SH-SY5Y (cell line): Measurements from ENCODE around the gene SLC6A5.

Experiments used
- GATA2 ChIP-seq: IDR thresholded peaks from 2 replicates; pipeline ENCODE4 v1.6.1; 2011; ENCODE audit warnings: mild to moderate bottlenecking, low read depth, low read length
- GATA3 ChIP-seq: IDR thresholded peaks from 2 replicates; pipeline ENCODE4 v1.6.1; 2011; ENCODE audit warnings: low read depth, mild to moderate bottlenecking, low read length, moderate library complexity

The SLC6A5 gene

DNA sequence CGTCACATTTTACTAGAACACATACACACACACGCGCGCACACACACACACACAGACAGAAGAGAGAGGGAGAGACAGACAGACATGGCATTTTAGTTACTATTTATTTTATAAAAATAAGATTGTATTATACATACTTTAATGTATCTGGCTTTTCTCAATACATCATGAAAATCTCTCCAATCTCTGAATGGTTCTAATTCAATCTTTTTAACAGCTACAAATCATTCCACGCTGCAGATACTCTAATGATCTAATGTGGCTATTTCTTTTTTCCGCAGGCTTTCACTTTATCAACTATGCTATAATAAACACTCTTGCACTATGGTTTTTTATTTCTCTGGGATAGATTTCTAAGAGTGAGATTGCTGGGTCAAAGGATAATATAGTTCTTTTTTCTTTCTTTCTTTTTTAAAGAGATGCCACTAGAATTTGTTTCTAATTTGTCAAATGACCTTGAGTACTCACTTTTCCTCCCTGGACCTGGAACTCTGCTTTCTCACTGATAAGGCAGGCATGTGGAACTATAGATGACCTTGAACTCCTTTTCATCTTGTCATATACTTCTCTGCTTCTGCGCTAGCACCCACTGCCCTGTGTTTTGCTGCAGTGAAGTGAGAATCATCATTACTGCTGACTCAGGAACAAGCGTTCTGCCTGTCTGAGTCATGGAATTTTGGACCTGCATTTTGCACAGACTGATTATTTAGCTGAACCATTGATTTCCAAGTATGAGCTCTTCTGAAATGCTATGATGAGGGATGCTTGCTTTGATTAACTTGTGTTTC is 4.9 kb upstream of the SLC6A5 start:
- TF ChIP-seq GATA3 (peak; percentile 74), GATA2 (peak; percentile 50; the same call in 1 of the 2 replicates)

DNA sequence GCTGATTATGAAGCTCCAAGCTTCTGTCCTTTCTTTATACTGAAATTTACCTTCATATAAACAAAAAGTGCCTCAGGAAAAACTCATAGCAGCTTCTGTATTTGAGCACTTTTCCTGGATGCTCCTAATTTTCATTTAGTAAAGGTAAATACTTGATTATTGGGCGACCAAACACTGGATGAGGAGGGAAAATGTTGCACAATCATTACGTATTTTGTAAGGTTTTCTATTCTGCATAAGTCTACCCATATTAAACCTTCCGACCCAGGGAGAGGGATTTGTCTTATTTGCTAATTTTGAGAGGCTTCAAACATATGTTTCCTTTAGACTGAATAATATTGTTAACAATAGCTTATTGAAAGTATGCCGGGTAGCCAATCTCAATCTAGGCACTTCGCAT is 4.3 kb upstream of the SLC6A5 start:
- no peak for TF ChIP-seq GATA2
- TF ChIP-seq GATA3 = no peak

DNA sequence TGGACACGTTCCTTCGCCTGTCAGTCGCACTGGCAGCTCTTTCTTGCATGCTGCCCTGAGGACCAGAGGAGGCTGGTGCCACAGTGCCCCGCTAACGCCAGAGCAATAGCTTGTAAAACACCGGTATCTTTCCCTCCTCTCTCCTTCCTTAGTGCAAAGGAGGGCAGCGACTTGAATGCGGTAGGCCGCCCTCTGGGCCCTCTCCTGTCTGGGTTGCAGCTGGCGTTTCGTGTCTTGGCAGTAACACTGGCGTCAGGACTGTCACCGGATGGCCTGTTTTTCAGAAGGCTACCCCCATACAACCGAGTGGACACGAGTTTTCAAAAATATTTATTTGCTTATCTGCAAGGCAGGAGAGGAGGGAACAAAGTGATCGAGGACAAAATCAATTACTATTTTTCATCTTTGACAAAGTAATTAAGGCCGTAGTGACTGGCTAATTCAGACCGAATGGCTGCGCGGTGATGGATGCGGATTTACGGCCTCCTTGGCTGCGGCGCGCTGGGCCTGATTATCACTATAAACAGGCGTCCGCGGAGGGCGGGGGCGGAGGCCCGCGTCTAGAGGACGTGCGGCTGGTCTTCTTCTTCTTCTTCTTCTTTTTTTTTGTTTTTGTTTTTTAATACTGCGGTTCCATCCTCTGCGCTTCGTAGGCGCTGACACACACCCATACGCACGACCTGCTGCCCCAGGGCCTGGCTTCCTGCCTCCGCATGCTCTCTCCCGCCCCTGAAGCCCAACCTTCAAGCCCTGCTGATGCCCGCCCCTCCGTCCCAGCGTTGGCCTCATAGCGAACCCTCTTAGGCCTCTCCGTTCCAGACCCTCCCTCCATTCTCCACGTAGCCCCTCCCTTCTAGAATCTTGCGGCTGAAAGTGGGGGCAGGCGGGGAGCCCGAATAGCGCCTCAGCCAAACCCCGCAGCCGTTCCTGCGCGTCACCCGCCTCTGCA is 2.9 kb upstream of the SLC6A5 start:
- TF ChIP-seq GATA2 (no peak), GATA3 (no peak)

DNA sequence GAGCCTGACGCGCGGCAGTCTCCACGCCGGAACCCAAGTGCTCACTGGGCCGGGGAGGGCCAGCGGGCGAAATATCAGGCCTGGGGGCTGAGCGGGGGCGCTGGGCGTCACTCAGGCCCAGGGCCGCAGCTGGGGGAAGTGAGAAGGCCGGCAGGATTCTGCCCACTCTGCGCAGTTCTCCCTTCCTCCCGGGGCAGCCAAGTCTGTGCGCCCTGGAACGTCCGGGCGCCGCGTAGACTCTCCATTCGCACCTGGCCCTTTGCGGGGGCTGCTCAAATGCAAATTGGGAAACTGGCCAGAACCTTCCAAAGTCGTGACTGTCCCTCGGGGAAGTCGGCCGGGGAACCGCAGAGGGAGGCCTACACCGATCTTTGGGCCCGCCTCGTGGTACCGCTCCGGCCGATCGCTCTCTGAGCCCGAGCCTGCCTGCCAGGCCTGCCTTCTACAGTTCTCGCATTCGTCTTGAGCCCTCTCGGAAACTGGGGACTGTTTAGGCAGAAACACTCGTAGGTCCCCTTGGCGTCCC is 2.2 kb upstream of the SLC6A5 start:
- TF ChIP-seq GATA3 (no peak), GATA2 (no peak)

DNA sequence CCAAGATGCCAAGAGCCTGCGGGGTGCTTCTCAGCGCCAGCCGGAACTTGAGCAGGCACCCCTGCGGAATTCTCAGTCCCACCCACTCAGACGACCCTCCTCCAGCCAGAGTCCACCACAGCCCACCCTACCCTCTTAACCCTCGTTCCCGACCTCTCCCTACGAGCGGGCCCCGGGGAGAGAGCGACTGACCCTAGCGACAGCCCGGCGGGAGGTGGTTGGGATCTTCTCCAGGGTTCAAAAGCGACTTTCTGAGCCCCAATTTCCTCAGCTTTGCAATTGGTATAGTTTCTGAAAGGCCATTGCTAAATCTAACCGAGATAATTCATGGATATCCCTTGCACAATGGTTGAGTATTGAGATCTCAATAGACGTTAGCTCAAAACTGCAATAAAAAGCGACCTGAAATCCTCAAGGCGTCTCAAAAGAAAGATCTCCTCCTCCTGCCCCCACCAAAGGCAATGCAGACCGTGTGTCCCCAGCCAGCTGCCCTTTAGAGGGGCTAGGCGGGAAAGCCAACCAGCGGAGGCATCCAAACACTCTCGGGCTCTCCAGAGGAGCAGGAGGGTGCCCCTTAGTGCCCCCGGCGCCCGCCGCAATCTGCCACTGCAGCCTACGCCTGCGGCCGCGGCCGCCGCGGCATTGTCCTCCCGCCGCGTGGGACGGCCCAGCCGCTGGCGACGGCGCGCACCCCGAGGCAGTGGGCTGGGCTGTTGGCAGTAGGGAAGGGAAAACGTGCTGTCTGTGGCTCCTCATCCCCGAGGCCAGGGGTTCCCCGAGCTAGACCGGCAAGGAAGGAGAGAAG is 1.5 kb upstream of the SLC6A5 start:
- TF ChIP-seq GATA3 (no peak), GATA2 (no peak)

DNA sequence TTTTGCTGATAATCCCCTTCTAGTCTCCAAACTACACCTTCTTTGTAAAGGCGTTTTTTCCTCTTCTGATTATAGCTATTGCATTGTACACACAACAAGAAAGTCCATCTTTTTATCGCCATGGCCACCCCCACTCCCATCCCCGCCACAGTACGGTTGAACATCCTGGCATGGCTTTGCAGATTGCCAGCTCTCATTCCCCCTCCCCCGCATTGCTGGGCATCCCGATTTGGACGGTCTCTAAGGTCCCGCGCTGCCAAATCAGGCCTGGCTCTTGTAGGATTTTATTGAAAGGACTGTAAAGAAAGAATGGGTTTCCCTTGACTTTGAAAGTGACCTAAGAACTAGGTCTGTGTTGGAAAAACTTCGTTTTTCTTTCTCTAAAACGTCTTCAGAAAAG is 916 bp upstream of the SLC6A5 start:
- TF ChIP-seq GATA3 = no peak
- no peak for TF ChIP-seq GATA2

DNA sequence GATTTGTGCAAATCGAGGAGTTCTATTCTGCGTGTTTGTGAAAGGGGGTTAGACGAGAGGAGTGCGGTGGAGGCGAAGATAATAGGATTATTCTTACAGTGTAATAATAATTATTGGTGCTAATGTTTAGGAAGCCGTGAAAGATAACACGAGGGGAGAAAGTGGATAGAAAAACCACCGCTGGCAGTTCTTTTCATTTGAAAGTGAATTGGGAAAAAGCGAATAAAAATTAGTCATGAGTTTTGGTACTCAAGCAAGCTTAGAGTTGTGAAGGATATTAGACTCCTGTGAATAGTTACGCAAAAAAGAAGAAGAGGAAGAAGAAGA is 575 bp downstream of the SLC6A5 start:
- TF ChIP-seq GATA3 = no peak

DNA sequence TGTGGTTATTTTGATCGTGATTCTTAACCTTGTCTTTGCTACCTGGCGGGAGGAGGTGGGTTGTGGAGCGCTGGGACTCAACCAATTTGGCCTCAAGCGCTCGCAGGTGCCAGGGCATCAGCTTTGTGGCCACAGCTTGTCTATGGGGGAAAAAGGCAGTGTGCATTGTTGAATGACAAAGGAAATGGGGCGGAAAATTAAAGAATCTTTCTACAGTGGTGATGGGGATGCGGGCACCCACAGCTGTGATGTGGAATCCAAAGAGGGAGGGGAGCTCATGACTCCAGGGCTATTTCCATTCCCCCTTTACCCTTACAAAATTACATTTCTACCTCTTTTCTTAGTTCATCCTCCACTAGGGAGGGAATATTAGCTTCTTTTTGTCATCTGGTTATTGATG is 1.1 kb downstream of the SLC6A5 start:
- TF ChIP-seq GATA2 (no peak), GATA3 (no peak)

DNA sequence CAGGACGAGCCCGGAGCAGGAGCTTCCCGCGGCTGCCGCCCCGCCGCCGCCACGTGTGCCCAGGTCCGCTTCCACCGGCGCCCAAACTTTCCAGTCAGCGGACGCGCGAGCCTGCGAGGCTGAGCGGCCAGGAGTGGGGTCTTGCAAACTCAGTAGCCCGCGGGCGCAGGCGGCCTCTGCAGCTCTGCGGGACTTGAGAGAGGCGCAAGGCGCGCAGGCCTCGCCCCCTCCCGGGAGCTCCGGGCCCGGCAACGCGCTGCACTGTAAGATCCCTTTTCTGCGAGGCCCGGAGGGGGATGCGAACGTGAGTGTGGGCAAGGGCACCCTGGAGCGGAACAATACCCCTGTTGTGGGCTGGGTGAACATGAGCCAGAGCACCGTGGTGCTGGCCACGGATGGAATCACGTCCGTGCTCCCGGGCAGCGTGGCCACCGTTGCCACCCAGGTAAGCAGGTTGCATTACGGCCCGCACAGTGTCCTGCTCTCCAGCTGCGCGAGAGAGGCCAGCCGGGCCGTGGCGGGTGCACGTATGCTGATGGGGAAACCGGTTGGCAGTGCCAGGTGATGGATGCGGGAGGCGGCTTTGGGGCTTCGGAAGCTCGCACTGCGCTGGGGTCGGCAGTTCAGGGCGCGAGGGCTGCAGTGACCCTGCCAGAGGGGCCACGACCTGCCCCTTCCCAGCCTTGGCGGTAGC is 2.0 kb downstream of the SLC6A5 start:
- no peak for TF ChIP-seq GATA2
- TF ChIP-seq GATA3 = no peak

DNA sequence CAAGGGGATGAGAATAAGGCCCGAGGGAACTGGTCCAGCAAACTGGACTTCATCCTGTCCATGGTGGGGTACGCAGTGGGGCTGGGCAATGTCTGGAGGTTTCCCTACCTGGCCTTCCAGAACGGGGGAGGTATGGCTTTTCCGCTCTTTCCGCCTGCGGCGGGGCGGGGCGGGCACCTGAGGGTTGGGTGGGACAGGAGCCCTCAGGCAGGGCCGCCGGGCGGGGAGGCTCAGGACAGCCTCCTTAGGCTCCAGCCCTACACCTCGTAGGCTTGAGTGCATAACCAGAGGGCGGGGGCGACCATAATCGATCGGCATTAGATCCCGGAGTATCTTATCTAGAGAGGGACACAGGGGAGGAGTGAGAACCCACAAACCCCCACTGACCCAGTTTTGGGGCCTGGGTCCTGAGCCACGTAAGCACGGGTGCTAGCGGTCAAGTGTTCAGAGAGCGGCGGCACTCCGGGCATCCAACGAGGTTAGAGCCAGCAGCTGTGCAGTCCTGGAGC is 4.9 kb downstream of the SLC6A5 start:
- no peak for TF ChIP-seq GATA2

DNA sequence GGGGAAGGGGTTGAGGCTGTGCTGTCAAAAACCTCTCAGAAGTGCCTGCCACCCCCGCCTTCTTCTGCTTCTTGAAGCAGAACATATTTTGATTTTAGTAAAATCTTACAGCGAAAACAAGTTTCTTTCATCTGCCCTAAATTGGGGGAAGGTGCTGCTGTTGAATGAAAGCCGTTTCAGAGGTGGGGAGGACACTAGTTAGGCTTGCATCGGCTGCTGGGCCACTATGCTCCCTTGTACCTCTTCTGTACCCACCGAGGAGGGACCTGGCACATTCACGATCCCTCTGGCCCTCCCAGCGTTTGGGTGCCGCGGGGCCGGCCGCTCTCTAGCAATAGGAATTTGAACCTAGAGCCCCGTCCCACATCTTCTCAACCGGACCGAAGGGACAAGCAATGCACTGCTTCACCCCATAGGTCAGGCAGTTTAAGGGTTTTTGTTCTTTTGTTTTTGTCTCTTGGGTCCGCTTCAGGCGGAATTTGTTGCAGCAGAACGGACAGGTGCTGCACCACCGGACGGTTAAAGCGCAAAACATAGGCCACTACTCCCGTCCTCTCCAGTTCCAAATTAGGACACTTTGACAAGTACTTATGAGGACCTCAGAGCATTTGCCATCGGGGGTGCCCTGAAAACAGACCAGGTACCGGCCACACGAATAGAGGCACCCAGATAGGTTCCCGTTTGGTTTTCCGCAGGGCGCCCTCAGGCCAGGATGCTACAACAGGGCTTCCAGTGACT is 5.6 kb downstream of the SLC6A5 start:
- no peak for TF ChIP-seq GATA3
- TF ChIP-seq GATA2 = no peak

DNA sequence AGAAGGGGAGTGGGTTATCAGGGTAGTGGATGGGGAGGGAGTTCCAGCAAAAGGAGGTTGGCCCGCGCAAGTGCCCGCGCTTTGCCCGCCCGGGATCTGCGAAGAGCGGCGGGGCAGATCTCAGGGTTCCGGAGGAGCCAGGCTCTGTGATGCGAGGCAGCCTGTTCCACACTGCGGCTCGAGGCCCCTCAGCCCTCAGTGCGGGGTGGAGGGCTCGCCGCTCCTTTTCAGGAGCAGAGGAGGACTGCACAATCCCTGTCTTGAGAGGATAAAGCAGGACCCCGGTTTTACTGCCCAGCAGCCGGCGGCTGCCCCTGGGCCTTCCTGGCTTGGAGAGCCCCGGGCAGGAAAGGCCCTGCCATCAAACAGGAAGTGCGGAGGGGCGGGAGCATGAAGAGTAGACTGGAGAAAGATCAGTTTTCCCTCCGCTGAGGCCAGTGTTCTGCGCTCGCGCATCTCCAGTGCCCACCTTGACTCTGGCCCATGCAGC is 6.2 kb downstream of the SLC6A5 start:
- TF ChIP-seq GATA3 (no peak), GATA2 (no peak)

DNA sequence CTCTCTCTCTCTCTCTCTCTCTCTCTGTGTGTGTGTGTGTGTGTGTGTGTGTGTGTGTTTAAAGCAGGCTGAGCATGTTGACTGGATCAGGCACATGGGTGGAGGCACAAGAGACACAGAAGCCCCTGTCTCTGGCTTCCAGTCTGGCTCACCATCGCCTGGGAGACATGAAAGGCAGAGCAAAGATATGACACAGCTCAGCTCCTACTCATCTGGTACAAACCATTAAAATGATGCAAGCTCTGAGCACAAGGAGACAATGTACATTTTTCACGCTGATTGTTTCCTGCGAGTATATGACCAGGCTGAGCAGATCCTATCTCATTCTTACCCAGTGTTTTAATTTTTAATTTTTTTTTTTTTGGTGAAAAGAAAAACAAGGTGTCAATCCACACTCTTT is 9.5 kb downstream of the SLC6A5 start:
- TF ChIP-seq GATA3 = no peak
- 0 out of 2 replicates have a peak, but pooled peaks have one; percentile 5 for TF ChIP-seq GATA2
